ENCODE measurements around the gene SLX4IP.

Gene SLX4IP

DNA sequence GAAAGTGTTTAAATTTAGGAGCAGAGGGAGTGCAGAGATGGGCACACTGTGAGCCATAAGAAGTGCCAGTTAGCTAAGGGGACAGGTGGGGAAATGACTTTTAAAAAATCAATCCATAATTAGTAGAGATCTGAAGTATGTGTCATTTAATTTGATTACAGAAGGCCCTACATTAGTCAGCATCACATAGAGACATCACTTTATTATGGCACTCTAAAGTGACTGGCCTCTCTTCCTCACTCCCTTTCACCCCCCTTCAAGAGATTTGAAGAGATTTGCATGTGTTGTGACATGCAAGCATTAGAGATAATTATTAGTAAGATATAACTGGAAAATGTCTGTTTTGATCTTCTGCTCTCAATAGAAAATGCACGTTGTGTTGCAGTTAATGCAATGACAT, 86.7 kb downstream of the SLX4IP start:
- DNase-seq (ENCODE audit: low spot score) = no peak

DNA sequence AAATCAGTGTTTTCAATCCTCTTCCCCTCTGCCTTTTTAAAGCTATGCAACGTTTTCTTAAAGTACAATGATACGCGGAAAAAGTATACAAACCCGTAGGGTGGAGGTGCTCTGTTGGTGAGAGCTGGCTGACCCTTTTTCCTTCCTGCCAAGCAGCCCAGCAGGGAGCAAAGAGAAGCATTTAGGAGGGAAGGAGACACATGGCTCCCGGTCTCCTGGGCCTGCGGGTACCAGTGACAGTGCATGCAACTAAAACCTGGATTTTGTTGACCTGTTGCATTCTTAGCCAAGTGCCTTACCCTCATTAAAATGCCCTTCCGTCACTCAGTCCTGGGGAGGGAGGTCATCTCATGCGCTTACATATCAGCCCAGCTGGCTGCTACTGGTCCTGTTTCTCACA, 87.2 kb downstream of the SLX4IP start:
- no peak for DNase-seq (ENCODE audit: low spot score)

GRCh38 chr20:10523443-10523842, 88.3 kb downstream of the SLX4IP start:
- no peak for DNase-seq (ENCODE audit: low spot score)

DNA sequence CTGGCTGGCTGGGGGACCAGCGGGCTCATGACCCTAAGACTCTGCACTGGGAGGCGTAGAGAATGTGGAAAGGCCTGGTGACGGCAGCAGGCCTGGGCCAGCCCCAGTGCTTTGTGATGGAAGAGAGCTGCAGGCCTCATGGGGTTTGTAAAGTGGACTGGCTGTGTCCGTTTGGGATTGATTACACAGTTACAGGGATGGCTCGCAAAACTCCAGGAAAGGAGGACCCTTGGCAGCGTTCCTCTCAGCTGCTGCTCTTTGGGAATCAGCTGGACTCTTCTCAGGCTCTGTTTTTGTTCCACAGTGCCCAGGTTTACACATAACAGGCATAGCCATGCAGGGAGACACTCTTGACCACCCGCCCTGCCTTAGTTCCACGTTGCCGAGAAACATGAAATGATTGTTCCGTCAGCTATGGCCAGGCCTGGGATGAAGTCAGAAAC, 89.0 kb downstream of the SLX4IP start:
- DNase-seq (ENCODE audit: low spot score) = peak; percentile 48

DNA sequence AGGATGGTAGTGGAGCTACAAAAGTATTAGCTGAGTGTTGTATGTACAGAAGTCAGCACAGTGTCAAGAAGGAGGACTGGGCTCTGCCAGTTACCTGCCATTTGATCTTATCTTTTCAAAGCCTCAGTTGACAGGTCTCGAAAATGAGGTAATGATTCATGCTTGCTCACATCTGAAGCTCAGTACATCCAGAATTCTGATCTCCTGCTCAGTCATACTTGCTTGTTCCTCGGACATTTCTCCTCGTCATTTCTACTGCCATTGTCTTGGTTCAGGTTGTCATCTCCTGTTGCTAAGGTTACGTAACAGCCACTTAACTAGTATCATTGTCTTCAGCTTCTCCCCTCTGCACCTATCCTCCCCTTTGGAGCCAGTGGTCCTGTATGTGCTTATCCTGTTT, 89.5 kb downstream of the SLX4IP start:
- DNase-seq (ENCODE audit: low spot score) = no peak

DNA sequence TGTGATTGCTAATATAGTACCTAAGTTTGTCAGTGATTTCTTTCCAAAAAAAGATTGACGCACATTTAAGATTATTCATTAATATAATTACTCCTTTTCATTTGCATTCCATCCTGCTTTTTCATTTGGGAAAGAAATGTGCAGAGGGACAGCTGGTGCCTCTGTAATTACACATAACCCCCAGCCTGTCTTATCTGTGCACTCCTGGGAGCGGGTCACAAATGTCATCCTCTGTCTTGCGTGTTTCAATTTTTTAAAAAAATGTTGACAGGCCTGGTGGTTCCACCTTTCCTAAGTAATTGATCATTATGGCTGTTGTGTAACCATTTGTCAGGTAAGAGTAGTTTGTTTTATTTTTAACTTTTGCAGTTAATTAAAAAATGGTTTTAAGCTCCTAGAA, 92.7 kb downstream of the SLX4IP start:
- DNase-seq (ENCODE audit: low spot score) = no peak

DNA sequence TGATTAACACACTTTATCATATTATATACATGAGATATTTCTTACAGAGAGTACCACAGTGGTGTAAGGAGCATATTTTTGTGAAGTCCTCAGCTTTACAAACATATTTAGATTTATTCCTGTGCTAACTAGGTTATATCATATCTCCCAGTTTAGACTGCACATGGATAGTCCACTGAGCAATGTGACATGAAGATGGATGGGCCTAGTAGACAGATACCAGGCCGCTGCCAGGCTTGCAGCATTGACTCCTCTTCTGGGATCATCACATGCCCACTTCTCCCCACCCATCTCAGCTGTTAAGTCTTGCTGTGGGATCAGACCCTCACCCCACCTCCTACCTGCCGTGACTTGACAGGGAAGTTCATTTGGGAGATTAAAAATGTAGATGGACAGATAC, 95.8 kb downstream of the SLX4IP start:
- DNase-seq (ENCODE audit: low spot score) = no peak

- no peak for DNase-seq (ENCODE audit: low spot score)
These were observed 96.7 kb downstream of the SLX4IP start for GRCh38 chr20:10531848-10532247.

- no peak for DNase-seq (ENCODE audit: low spot score)
These were observed 97.3 kb downstream of the SLX4IP start for GRCh38 chr20:10532361-10532760.

DNA sequence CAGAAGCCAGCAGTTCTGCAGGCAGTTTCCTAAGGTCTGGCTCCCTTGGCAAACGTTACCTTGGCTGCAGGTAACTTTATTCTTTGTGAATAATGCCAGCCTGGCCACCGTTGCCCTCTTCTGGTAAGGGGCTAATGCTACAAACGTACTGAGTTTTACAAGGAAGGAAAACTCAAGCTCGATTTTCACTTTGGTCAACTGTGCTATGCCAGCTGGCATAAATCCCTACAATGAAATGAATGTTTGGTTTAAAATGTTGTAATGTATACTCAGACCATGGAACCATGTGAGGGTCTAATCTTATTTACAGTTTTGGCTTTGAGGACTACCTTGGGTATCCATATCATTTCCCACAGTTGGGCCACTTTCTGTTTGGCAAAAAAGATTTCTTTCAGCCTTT, 101.4 kb downstream of the SLX4IP start:
- DNase-seq (ENCODE audit: low spot score) = no peak

DNA sequence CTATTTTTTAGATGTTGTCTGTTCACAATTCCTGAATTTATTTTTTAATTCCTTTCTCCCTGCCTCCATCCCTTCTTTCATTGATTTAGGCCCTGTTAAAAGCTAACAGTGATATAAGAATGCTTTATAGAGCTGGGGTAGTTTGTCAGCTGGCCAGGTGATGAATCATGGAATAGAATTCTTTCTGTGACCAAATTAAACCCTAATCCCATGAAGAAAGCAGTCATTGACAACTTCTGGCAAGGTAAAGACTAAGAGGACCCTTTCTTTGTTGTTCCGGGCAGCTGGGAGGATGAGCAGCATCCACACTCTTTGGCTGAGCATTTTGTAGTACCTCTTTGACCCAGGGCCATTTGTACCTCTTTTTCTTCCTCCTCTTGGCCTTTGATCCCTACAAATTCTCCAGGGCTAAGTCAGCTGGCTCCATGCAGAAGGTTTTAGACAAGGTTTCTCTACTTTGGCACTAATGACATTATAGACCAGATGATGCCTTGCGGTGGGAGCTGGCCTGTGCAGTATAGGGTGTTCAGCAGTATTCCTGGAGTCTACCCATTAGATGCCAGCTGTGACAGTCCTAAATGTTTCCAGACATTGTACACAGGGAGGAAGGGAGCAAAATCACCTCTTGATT, 102.9 kb downstream of the SLX4IP start:
- no peak for DNase-seq (ENCODE audit: low spot score)

- no peak for DNase-seq (ENCODE audit: low spot score)
These were observed 103.7 kb downstream of the SLX4IP start for GRCh38 chr20:10538768-10539167.

- no peak for DNase-seq (ENCODE audit: low spot score)
These were observed 104.9 kb downstream of the SLX4IP start for GRCh38 chr20:10539818-10540553.

GRCh38 chr20:10540636-10541493, 105.8 kb downstream of the SLX4IP start:
- no peak for DNase-seq (ENCODE audit: low spot score)

DNA sequence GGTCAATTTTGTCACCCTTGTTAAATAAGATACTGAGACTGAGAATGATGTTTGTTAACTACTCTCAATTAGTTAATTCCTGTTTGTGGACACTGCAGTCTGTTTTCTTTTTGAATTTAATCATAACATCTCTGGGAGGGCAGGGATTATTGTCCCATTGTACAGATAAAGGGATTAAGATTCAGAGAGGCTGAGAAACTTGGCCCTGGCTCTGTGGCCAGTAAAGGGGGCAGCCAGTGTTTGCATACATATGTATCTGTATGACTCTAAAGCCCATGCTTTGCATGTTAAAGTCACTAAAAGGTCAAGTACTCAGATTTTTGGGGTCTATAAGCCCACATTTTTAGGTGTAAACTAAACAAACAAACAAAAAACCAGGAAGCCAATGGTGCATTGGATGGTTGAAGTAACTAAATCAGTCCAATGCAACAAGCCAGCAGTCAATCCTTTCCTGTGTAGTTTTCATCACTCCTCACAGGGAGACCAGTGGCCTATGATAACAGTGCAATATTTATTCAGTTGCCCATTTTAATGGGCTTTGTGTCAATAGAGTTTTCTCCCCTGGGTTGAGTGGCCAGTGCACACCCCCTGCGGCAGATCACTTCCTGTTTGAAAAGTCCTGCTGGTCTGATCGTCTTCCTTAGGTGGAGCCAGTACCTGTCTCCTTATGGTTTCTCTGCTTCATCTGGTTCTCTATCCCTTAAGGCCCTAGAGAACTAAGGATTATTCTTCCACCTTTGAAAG, 106.7 kb downstream of the SLX4IP start:
- DNase-seq (ENCODE audit: low spot score) = no peak

GRCh38 chr20:10542442-10542841, 107.3 kb downstream of the SLX4IP start:
- no peak for DNase-seq (ENCODE audit: low spot score)

DNA sequence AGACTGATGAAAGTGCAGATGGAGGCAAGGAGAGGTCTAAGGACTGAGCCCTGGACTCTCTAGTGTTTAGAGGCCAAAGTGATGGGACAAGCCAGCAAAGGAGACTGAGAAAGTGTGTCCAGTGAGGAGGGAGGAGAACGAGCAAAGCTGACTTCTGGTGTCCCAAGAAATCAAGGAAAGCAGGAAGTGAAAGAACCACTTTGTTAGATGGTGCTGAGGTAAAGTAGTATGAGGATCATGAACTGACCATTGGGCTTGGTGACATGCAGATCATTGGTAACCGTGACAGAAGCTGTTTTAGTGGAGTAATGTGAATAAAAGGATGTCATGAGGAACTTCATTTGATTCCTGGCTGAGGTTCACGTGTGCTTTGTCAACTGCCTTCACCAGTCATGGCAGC, 108.4 kb downstream of the SLX4IP start:
- DNase-seq (ENCODE audit: low spot score) = no peak

GRCh38 chr20:10547276-10548114, 112.4 kb downstream of the SLX4IP start:
- DNase-seq (ENCODE audit: low spot score) = no peak

DNA sequence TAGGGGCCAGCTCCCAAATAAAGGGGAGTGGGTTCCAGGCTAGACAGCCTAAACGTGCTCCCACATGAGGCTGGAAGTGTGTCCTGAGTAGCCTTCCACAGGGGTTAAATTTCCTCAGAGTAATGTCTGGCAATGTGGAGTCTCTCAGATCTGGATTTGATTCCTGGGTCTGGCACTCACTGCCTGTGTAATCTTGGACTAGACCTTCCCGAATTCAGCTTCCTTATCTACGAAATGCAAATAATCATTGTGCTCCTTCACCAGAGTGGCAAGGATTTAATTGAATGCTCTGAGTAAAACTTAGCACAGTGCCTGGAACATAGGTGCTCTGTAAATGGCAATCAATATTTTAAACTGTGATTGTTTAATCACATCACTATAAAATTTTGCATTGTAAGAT, 114.4 kb downstream of the SLX4IP start:
- DNase-seq (ENCODE audit: low spot score) = no peak

- no peak for DNase-seq (ENCODE audit: low spot score)
These were observed 115.4 kb downstream of the SLX4IP start for GRCh38 chr20:10550204-10551118.
